Dendritic cell treated with granulocyte-macrophage colony-stimulating factor and Interleukin-4, amounts not matched to agents 40 ng/mL and 50 ng/mL, for 4 days (primary cell): ENCODE data around the gene IGFBP4.

Experiments used
- H3K27ac Mint-ChIP-seq: one replicate; pipeline ENCODE4 v1.8.0; 2022; ENCODE audit warnings: mild to moderate bottlenecking, mixed read lengths
- H3K27me3 Mint-ChIP-seq: one replicate; pipeline ENCODE4 v1.8.0; 2022; ENCODE audit warnings: mild to moderate bottlenecking, mixed read lengths
- H3K36me3 Mint-ChIP-seq: one replicate; pipeline ENCODE4 v1.8.0; 2022; ENCODE audit warnings: low read depth, mixed read lengths
- H3K4me1 Mint-ChIP-seq: one replicate; pipeline ENCODE4 v1.8.0; 2022; ENCODE audit warnings: low read depth, mixed read lengths
- H3K4me3 Mint-ChIP-seq: one replicate; pipeline ENCODE4 v1.8.0; 2022; ENCODE audit warnings: mild to moderate bottlenecking, moderate library complexity, mixed read lengths
- H3K9me3 Mint-ChIP-seq: one replicate; pipeline ENCODE4 v1.8.0; 2022; ENCODE audit warnings: mixed read lengths
- intact Hi-C: fragments of 100-400 bp; cut with micrococcal nuclease; formaldehyde crosslinking; loops from one replicate; pipeline ENCODE4 v1.15.0; 2022

The IGFBP4 gene

GRCh38 chr17:40506786-40507185, 63.5 kb downstream of the IGFBP4 start:
- Mint-ChIP-seq H3K4me1 (no peaks in the 10 kb centered on the region), H3K27me3 (peaks cover 30% of the 10 kb centered on the region), H3K27ac (no peak overlapping the region), H3K9me3 (no peaks in the 10 kb centered on the region), H3K4me3 (no peak overlapping the region), H3K36me3 (no peaks in the 10 kb centered on the region)
- intact Hi-C loops: no loop called here
